ENCODE data around the gene APBA2. TPM values are rescaled to one million over a fixed set of nuclear protein-coding genes. Genes with fewer than 3 reads are reported as not detected.
A peak's percentile ranks its signal among the peaks of the same experiment; 100 is the strongest.

Gene APBA2
- total RNA-seq, 4 donors from 2014 or later, result 3.3 to 5.4 (median 4.5) TPM

GRCh38 chr15:29113336-29114220, 227.8 kb downstream of the APBA2 start:
- no peak for DNase-seq (ENCODE audit: low spot score in 2 of 2)
- no peaks in the 10 kb centered on the region for H3K9me3 ChIP-seq
- no peaks in the 10 kb centered on the region for H3K36me3 ChIP-seq
- TF ChIP-seq EP300 (IDR thresholded peaks at IDR 0.05) (no peak), POLR2A (IDR thresholded peaks at IDR 0.05) (no peak), CTCF (IDR thresholded peaks at IDR 0.05) (no peak)
- peaks cover 0 to 6% of the 10 kb centered on the region in 2 donors for H3K27me3 ChIP-seq
- no peak overlapping the region for H3K4me3 ChIP-seq
- 84 to 86% methylated on average over 33 to 35 of the region's 37 CpGs for WGBS, 2 donors
- H3K4me1 ChIP-seq, result peaks cover 0 to 14% (median 3%) of the 10 kb centered on the region in 4 donors
- H3K27ac ChIP-seq, result no peak overlapping the region

GRCh38 chr15:29114221-29115092, 228.7 kb downstream of the APBA2 start:
- Histone ChIP-seq H3K4me1 (peaks cover 0 to 14% (median 3%) of the 10 kb centered on the region in 4 donors), H3K9me3 (no peaks in the 10 kb centered on the region), H3K36me3 (no peaks in the 10 kb centered on the region), H3K27me3 (peaks cover 0 to 6% of the 10 kb centered on the region in 2 donors), H3K27ac (no peak overlapping the region), H3K4me3 (peak overlapping the region in 1 of 4 donors; percentile 47)
- no peak for DNase-seq (ENCODE audit: low spot score in 2 of 2)
- WGBS, 2 donors, result 40 to 41% methylated on average over 16 to 18 of the region's 18 CpGs
- no peak for TF ChIP-seq EP300 (IDR thresholded peaks at IDR 0.05)
- TF ChIP-seq POLR2A (IDR thresholded peaks at IDR 0.05), result no peak
- no peak for TF ChIP-seq CTCF (IDR thresholded peaks at IDR 0.05)

GRCh38 chr15:29115093-29115991, 229.6 kb downstream of the APBA2 start:
- no peaks in the 10 kb centered on the region for H3K9me3 ChIP-seq
- H3K27me3 ChIP-seq, result peaks cover 0 to 6% of the 10 kb centered on the region in 2 donors
- H3K36me3 ChIP-seq, result no peaks in the 10 kb centered on the region
- DNase-seq (ENCODE audit: low spot score in 2 of 2), result no peak
- WGBS, 2 donors, result 1 to 5% methylated on average over 41 to 45 of the region's 46 CpGs
- H3K4me3 ChIP-seq, result peak overlapping the region; percentile 0 to 47 (median 23)
- H3K4me1 ChIP-seq, result peaks cover 0 to 14% (median 3%) of the 10 kb centered on the region in 4 donors
- no peak overlapping the region for H3K27ac ChIP-seq
- TF ChIP-seq POLR2A (IDR thresholded peaks at IDR 0.05) (no peak), CTCF (IDR thresholded peaks at IDR 0.05) (peak in 2 of 5 experiments; percentile 20 to 37), EP300 (IDR thresholded peaks at IDR 0.05) (no peak)

DNA sequence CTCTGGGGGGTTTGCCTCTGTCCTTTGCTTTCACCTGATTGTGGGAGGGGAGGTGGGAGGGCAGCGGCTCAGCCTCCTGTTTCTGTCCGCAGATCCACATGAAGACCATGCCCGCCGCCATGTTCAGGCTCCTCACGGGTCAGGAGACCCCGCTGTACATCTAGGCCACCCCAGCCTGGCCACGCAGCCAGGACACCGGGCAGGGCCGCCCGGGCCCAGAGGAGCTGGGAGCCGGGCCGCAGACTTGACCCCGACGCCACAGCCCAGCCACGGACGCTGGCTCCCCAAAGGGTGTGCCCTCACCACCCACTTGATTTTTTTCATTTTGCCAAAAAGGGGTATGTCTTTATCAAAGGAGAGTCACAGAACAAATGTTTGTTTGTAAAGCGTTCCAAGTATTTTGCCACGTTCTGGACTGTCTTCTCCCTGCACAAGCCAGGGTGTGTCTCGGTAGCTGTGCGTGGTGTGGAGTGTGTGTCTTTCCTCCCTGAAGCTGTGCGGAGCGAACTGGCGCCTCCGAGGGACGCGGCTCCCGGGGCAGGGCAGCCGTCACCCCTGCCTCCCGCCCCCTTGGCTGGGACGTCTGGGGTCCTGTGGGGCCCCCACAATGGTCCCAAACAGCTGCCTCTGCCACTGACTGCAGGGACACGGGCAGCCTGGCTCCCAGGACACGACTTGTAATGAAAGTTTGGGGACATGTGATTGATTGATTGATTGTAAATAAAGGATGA, 231.4 kb downstream of the APBA2 start:
- Histone ChIP-seq H3K4me1 (peaks cover 0 to 14% (median 3%) of the 10 kb centered on the region in 4 donors), H3K9me3 (no peaks in the 10 kb centered on the region), H3K27me3 (peaks cover 0 to 6% of the 10 kb centered on the region in 2 donors), H3K27ac (no peak overlapping the region), H3K36me3 (no peaks in the 10 kb centered on the region), H3K4me3 (no peak overlapping the region)
- no peak for TF ChIP-seq EP300 (IDR thresholded peaks at IDR 0.05)
- TF ChIP-seq CTCF (IDR thresholded peaks at IDR 0.05), result no peak
- TF ChIP-seq POLR2A (IDR thresholded peaks at IDR 0.05), result no peak
- WGBS, 2 donors, result 86 to 91% methylated on average over 27 to 31 of the region's 32 CpGs
- no peak for DNase-seq (ENCODE audit: low spot score in 2 of 2)

Measured in tibial nerve (tissue), 4 donors.